GM18519 (cell line): ENCODE measurements around the gene RASD1.

ENCODE experiments used
- ATAC-seq: cut with Tn5 transposase; IDR thresholded peaks from one replicate; pipeline ENCODE4 v1.9.1; 2021; ENCODE audit warnings: mild to moderate bottlenecking, moderate library complexity; ENCODE audit not compliant: unreplicated experiment, low FRiP score

Gene RASD1

GRCh38 chr17:17527956-17528500 lies 31.8 kb upstream of the RASD1 start:
- no peak for ATAC-seq

- ATAC-seq: no peak
Measured at GRCh38 chr17:17527534-17527933, 31.3 kb upstream of the RASD1 start.

- ATAC-seq: no peak
Measured at GRCh38 chr17:17526369-17526768, 30.2 kb upstream of the RASD1 start.

- ATAC-seq: no peak
Measured at GRCh38 chr17:17525956-17526355, 29.8 kb upstream of the RASD1 start.

GRCh38 chr17:17525311-17525710 lies 29.1 kb upstream of the RASD1 start:
- no peak for ATAC-seq

GRCh38 chr17:17523731-17524490 lies 27.7 kb upstream of the RASD1 start:
- ATAC-seq: no peak

- ATAC-seq: no peak
Measured at GRCh38 chr17:17523001-17523730, 27.0 kb upstream of the RASD1 start.

GRCh38 chr17:17520599-17521232 lies 24.5 kb upstream of the RASD1 start:
- no peak for ATAC-seq

GRCh38 chr17:17519886-17520285 lies 23.7 kb upstream of the RASD1 start:
- ATAC-seq: no peak

GRCh38 chr17:17518951-17519350 lies 22.8 kb upstream of the RASD1 start:
- ATAC-seq: no peak

- no peak for ATAC-seq
Measured at GRCh38 chr17:17518014-17518413, 21.8 kb upstream of the RASD1 start.

GRCh38 chr17:17516941-17517720 lies 20.9 kb upstream of the RASD1 start:
- ATAC-seq: no peak

GRCh38 chr17:17515934-17516930 lies 20.0 kb upstream of the RASD1 start:
- no peak for ATAC-seq

GRCh38 chr17:17514993-17515933 lies 19.1 kb upstream of the RASD1 start:
- no peak for ATAC-seq

- no peak for ATAC-seq
Measured at GRCh38 chr17:17514361-17514992, 18.3 kb upstream of the RASD1 start.

- no peak for ATAC-seq
Measured at GRCh38 chr17:17513626-17514025, 17.4 kb upstream of the RASD1 start.

GRCh38 chr17:17512866-17513265 lies 16.7 kb upstream of the RASD1 start:
- no peak for ATAC-seq
